H1 (cell line): ENCODE results near the gene SPPL2B. TPM values are rescaled to one million over a fixed set of nuclear protein-coding genes. Genes with fewer than 3 reads are reported as not detected.

ENCODE experiments used
- CHD2 ChIP-seq: IDR thresholded peaks from 2 replicates; pipeline ENCODE4 v1.6.1; 2012; ENCODE audit warnings: low read length, improper control_type of control experiment
- KDM4A ChIP-seq: IDR thresholded peaks from one replicate; pipeline ENCODE4 v1.7.1; 2012; ENCODE audit warnings: low read depth, mild to moderate bottlenecking, moderate library complexity, low read length, inconsistent platforms; ENCODE audit not compliant: severe bottlenecking
- PHF8 ChIP-seq: fragments of 200-600 bp; sonication (generic); conservative IDR thresholded peaks from 2 replicates; pipeline ENCODE4 v1.7.1; 2012; ENCODE audit warnings: low read depth, mild to moderate bottlenecking, inconsistent platforms, low read length, moderate library complexity
- TAF7 ChIP-seq: optimal IDR thresholded peaks from 2 replicates; pipeline ENCODE3; 2011; ENCODE audit warnings: low read depth, mild to moderate bottlenecking, inconsistent platforms, low read length, moderate library complexity, borderline replicate concordance
- TCF12 ChIP-seq: IDR thresholded peaks from 2 replicates; pipeline ENCODE4 v1.6.1; 2011; ENCODE audit warnings: low read depth, mild to moderate bottlenecking, low read length
- polyA plus RNA-seq, 7 experiments: library from polyadenylated mRNA; depleted of rRNA in 3 of 7; stranded (reverse) in 5 of 7; unstranded in 2 of 7; fragments of >200 nt in 5 of 7; fragments of 200-250 nt in 2 of 7; gene quantifications; 1 replicate in 5 of 7; 2 replicates in 1 of 7; 4 replicates in 1 of 7; pipeline versions ENCODE4 v1.2.1 to v1.2.3, GENCODE V29; 2011 to 2013; ENCODE audit warnings: missing spikeins in 2 of 7, mixed read lengths in 2 of 7
- total RNA-seq: library from RNA; stranded (reverse); fragmentation: NEBNext Ultra II Directional; extraction: Animal tissue kit (Norgen Biotek cat#: 25700); gene quantifications from 2 replicates; pipeline ENCODE4 v1.2.1, GENCODE V29; 2021
- TF ChIP-seq, protein P1 (sequence below): IDR thresholded peaks from 2 replicates; pipeline ENCODE4 v1.6.1; 2012; ENCODE audit warnings: inconsistent platforms
- TF ChIP-seq, protein P2 (sequence below): IDR thresholded peaks from 2 replicates; pipeline ENCODE4 v1.6.1; 2011; ENCODE audit warnings: low read depth, mild to moderate bottlenecking, low read length; ENCODE audit not compliant: insufficient read depth

Gene SPPL2B
- total and polyA plus RNA-seq, 2 of the 8 experiments (the other 6 are each of a cell fraction or from before 2014, with no cell fraction given) = 34.8 to 55.7 TPM

DNA sequence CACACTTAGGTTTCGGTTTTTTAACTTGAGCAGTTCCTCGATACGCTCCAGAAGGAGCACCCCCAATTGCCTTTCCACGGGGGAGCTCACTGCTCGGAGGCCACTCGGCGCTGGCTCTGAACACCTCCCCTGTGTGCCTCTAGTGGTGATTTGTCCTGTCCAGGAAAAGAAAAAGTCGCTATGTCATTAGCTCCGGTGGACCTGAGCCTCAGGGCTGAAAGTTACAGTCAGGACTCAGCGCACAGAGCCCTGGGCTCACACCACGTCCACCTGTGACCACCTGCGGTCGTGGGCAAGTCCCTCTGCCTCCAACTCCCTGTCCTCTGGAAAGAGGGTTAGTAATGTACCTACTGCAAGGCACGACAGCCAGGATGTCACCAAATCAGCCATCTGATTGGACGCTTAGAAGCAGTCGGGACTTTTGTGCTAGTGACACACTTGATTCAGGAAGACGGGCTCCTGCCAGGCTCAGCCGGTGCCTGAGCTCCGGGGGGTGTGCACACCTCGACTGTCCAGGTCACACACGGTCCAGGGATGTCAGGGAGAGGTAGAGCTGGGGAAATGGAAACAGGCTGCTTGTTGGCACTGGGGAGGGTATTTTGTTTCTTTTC lies 27.7 kb downstream of the SPPL2B start (continued):
- TF ChIP-seq, protein P1, sequence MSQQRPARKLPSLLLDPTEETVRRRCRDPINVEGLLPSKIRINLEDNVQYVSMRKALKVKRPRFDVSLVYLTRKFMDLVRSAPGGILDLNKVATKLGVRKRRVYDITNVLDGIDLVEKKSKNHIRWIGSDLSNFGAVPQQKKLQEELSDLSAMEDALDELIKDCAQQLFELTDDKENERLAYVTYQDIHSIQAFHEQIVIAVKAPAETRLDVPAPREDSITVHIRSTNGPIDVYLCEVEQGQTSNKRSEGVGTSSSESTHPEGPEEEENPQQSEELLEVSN = no peak
- no peak for TF ChIP-seq TCF12
- TF ChIP-seq, protein P2, sequence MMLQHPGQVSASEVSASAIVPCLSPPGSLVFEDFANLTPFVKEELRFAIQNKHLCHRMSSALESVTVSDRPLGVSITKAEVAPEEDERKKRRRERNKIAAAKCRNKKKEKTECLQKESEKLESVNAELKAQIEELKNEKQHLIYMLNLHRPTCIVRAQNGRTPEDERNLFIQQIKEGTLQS = no peak
- TF ChIP-seq TAF7 = no peak
- TF ChIP-seq PHF8 = no peak
- no peak for TF ChIP-seq CHD2
- no peak for TF ChIP-seq KDM4A
- TF ChIP-seq, all 59 proteins: peak for 0
